ENCODE data around the gene LRRIQ3.
A peak's percentile ranks its signal among the peaks of the same experiment; 100 is the strongest.
"Not testable (repeated sequence)": the region's sequence is repeated elsewhere in the genome, so short reads cannot be mapped to it uniquely, and the experiment has no call there.

LRRIQ3 gene

DNA sequence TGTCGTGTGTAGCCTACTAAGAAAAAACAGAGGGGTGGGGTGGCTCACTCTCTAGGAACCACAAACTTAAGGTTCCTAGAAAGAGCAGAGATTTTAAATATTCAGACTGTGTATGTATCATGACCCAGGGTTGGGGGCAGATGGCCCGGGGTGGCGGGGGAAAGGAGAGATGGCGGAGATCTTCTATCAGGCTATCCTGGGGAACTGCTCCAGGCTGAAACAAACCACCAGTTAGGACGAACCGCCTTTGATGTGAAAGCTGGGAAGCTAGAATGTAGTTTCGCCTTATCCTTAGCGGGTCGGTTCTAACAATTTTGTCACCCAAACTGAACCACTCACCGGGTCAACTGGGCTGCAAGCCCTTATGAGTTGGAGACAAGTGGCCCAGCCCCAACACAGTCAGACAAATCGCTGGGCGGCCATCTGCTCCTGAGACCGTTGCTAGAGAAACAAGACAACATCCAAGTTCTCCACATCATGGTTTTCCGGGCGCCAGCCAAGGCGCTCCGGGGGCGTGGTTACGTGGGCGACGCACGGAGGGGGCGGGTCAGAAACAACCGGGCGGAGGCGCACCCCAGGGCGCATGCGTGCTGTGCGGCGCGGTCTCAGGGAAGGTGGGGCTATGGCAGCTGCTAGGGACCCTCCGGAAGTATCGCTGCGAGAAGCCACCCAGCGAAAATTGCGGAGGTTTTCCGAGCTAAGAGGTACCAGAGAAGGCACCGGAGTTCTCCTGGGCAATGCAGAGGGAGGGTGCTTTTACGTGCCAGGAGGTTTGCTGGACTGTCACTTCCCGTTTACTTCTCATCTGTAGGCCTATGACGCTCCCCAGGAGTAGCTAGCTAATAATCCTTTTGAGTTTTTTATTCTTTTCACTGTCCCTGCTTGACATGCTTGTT is at the start of gene LRRIQ3, which contains the start of gene FPGT:
TSS of gene LRRIQ3 (minus strand) at position 520 of the 896 bp plus-strand sequence. CDS start 14,492 bp downstream, outside the sequence.
TSS of gene FPGT (plus strand) at position 586 of the 896 bp plus-strand sequence. CDS start at position 623, 37 bp downstream.
- DNase-seq = peak; percentile 98

- DNase-seq = no peak
Measured at GRCh38 chr1:74246315-74246714, 48.3 kb upstream of the LRRIQ3 start.

GRCh38 chr1:74245168-74245772 is 47.3 kb upstream of the LRRIQ3 start:
- DNase-seq = no peak

DNA sequence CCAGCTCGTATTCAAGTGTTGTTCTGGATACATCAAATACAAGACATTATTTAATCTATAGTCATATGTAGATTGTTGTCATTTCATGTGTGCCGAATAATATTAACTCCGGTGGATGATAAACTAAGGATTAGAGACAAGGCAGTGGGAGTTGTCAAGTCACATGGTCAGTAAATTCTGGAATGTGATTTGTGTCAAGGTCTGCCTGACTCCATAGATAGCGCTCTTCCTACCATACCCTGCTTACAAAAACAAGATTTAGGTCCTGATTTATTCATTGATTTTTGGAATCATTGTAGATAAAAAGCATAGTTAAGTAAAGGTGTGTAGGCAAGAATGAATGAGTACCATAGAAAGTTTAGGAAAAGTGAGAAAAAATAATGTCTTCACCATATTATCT is 39.8 kb upstream of the LRRIQ3 start:
- DNase-seq = no peak

GRCh38 chr1:74237035-74237434 is 39.1 kb upstream of the LRRIQ3 start:
- no peak for DNase-seq

DNA sequence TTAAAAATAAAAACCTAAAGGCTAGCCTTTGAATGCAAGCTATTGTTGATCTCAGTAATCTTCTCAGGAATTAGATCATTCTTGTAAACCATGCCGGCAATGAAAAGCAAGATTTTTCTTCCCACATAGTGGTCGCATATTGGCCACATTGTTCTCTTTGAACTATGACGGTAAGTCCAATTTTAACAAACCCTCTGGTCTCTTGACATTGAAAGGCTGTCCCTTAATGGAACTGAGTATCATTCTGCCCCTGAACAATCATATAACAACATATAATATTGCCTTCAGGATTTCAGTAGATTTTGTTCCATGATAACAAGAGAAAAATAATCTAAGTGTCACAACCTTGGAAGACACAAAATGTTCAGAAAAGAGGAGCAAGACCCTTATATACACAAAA is 38.5 kb upstream of the LRRIQ3 start:
- no peak for DNase-seq

DNA sequence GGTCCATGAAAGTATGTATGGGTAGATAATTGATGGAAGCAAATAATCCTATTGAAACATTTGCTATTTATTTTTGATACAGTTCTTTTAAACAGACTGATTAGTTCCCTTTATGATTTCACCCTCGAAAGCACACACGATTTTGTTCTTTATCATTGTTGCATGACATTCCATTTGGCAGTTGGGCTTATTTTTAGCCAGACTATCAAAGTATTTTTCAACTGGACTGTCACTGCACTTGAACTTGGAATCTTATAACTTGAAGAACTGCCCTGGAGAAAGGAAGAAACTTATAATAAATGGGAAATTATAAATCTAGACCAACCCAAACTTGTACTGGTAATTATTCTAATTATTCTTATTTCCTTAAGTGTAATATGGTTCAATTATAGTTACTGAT is 37.2 kb upstream of the LRRIQ3 start, which contains the start of gene TNNI3K:
TSS of gene TNNI3K (plus strand) at position 235 of the 400 bp plus-strand sequence. CDS start at position 300, 65 bp downstream.
- DNase-seq = no peak

DNA sequence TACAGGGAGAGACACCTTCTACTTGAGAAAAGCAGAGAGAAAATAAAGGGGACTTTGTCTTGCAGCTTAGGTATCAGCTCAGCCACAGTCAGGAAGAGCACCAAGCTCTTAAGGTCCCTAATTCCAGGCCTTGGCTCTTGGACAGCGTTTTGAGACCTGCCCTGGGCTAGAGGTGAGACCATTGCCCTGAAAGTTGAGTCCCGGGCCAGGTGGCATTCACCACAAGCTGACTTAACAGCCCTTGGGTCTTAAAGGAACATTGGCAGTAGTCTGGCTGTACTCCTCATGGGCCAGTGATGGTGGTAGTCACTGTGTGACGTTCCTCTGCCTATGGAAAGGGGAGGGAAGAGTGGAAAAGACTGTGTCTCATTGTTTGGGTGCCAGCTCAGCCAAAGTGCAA is 25.5 kb upstream of the LRRIQ3 start:
- no peak for DNase-seq

- DNase-seq = no peak
Measured at GRCh38 chr1:74222701-74223100, 24.7 kb upstream of the LRRIQ3 start.

GRCh38 chr1:74215229-74215628 is 17.3 kb upstream of the LRRIQ3 start:
- no peak for DNase-seq

- DNase-seq = no peak
Measured at GRCh38 chr1:74205266-74205665, 7.3 kb upstream of the LRRIQ3 start.

DNA sequence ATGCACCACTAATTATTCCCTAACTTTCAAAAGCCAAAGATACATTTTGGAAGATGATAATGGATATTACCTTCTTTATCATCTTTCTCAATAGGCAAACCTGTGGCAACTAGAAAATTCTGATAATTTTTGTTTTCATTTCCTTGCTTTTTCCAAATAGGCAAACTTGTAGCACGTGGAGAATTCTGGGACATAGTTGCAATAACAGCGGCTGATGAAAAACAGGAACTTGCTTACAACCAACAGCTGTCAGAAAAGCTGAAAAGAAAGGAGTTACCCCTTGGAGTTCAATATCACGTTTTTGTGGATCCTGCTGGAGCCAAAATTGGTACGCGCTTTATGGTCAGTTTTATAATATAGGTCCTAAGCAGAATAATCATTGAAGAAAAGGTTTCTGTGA is 1.5 kb upstream of the LRRIQ3 start:
- DNase-seq = no peak

DNA sequence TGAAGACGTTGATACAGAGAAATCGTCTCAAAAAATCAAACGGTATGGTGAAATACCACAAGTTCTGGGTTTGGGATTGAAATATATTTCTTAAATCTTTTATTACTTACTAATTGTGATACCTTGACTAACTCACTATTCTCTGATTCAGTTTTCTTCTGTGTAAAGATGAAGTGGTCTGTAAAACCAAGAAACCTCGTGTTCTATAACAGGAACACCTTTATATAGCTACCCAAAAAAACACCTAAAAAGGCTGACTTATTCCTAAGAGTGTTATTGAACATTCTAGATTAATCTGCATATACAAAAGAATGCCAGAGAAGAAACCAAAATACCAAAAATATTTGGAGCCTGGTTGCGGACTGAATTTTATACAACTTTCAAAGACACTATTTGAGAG is 721 bp downstream of the LRRIQ3 start:
- no peak for DNase-seq

DNA sequence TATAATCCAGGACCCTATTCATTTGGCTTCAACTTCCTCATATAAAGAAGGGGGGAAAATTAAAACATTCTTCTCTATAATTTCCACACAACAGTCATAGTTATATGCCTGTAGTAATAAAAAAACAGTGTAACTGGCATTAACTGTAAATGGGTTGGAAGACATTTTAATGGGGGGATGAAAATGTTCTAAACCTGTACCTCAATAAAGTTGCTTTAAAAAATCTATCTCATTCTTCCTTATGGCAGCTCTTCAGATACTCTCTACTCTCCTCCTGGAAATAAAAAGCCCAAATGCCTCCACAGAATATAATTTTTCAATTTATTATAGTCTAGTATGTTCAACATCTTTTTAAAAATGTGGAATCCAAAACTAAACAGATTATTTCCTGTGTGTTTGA is 2.6 kb downstream of the LRRIQ3 start:
- no peak for DNase-seq

DNA sequence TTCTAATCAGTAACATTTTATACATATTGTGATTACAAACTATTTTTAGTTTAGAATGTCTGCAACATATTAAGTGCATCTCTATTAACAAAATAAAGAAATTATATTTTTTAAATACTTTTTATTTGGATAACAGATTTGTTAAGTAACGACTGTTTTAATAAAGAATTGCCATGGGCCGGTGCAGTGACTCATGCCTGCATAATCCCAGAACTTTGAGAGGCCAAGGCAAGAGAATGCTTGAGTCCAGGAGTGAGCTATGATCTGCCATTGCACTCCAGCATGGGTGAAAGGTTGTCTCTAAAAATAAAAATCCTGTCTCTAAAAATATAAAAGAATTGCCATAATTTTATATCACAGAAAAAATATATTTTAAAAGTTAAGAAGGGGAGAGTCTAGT is 4.1 kb downstream of the LRRIQ3 start:
- no peak for DNase-seq

GRCh38 chr1:74180490-74180889 is 17.5 kb downstream of the LRRIQ3 start:
- DNase-seq = no peak

DNA sequence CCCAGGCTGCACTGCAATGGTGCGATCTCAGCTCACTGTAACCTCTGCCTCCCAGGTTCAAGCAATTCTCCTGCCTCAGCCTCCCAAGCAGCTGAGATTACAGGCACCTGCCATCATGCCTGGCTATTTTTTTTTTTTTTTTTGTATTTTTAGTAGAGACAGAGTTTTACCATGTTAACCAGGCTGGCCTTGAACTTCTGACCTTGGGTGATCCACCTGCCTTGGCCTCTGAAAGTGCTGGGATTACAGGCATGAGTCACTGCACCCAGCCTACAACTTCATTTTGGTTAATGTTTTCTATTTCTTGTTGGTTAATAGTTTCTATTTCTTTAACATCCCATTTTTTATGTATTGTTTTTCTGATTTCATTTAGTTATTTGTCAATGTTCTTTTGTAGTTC is 23.6 kb downstream of the LRRIQ3 start:
- DNase-seq = not testable (repeated sequence)

- no peak for DNase-seq
Measured at GRCh38 chr1:74162333-74162732, 35.6 kb downstream of the LRRIQ3 start.

DNA sequence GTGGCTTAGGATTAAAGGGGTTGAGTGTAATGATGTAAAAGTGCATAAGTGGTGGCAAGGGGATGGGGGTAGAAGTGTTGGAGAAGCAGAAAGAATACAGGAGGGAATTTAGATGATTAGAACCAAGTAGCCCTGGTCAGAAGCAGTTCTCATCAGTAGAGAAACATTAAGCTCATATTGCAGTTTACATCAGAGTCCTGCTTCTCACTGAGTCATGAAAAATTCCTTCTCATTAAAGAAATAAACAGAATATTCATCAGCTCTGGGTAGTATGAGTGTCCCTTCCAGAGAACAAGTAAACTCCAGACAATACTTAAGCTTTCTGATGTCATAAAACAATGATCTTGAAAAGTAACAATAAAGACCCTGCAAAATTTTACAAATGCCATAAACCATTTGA is 36.5 kb downstream of the LRRIQ3 start:
- no peak for DNase-seq

GRCh38 chr1:74160046-74160445 is 37.9 kb downstream of the LRRIQ3 start:
- no peak for DNase-seq

DNA sequence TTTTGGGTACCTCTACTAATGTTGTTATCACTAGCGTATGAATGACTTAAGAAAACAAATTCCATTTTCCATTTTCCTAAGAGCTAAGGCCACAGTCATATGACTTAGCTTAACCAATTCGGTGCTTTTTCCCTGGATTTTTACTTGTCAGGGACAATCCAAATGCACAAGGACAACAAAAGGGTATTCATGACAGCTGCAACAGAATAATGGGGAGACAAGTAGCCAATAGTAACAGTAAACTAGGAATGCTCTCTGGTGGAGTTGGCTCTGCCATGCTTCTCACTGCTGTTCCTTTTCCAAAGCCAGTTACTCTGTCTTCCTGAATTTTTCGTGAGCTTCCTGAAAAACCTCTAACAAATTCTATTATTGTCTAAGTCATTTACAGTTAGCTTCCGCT is 52.9 kb downstream of the LRRIQ3 start:
- no peak for DNase-seq

DNA sequence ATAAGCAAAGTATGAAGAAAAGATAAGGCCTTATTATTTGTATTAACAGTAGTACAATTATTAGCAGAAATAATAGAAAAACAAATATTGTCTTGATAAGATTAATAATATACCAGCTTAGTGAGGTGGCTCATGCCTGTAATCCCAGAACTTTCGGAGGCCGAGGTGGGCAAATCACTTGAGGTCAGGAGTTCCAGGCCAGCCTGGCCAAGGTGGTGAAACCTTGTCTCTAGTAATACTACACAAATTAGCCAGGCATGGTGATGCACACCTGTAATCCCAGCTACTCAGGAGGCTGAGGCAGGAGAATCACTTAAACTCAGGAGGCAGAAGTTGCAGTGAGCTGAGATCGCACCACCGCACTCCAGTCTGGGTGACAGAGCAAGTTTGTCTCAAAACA is 80.6 kb downstream of the LRRIQ3 start:
- DNase-seq = not testable (repeated sequence)

- no peak for DNase-seq
Measured at GRCh38 chr1:74113333-74113732, 84.6 kb downstream of the LRRIQ3 start.

- no peak for DNase-seq
Measured at GRCh38 chr1:74107394-74107793, 90.6 kb downstream of the LRRIQ3 start.
